OCI-LY3 (cell line): ENCODE results near the gene MGMT.

Experiments
- H2AFZ ChIP-seq: fragments of 200-600, 300-600 bp; shearing (Covaris generic); 2 replicates; pipeline ENCODE4 v1.6.0; 2014; ENCODE audit warnings: antibody characterized with exemption, low read depth, low read length
- H3K27ac ChIP-seq: fragments of 200-600, 300-600 bp; sonication (generic); 2 replicates; pipeline ENCODE4 v1.5.1; 2014; ENCODE audit warnings: mild to moderate bottlenecking, low read length, moderate library complexity, mixed read lengths
- H3K27me3 ChIP-seq: fragments of 200-600, 300-600 bp; sonication (generic); 2 replicates; pipeline ENCODE4 v1.6.1; 2014; ENCODE audit warnings: low read depth, low read length, mixed read lengths
- H3K36me3 ChIP-seq: fragments of 200-600, 300-600 bp; sonication (generic); replicated peaks from 2 replicates; pipeline ENCODE3; 2014; ENCODE audit warnings: low read depth, low read length, mixed read lengths
- H3K4me1 ChIP-seq: fragments of 300-600, 200-600 bp; sonication (generic); 2 replicates; pipeline ENCODE4 v1.6.1; 2014; ENCODE audit warnings: low read length, mixed read lengths
- H3K4me2 ChIP-seq: fragments of 200-600, 300-600 bp; sonication (generic); 2 replicates; pipeline ENCODE4 v1.6.1; 2014; ENCODE audit warnings: low read length, mixed read lengths
- H3K4me3 ChIP-seq: fragments of 300-600, 200-600 bp; sonication (generic); 2 replicates; pipeline ENCODE4 v1.5.1; 2014; ENCODE audit warnings: antibody characterized with exemption, mild to moderate bottlenecking, low read length, moderate library complexity
- H3K79me2 ChIP-seq: fragments of 300-600, 200-600 bp; shearing (Covaris generic); 2 replicates; pipeline ENCODE4 v1.6.1; 2014; ENCODE audit warnings: mild to moderate bottlenecking, low read length, mixed read lengths
- H3K9ac ChIP-seq: fragments of 300-600, 200-600 bp; shearing (Covaris generic); 2 replicates; pipeline ENCODE4 v1.6.0; 2014; ENCODE audit warnings: mild to moderate bottlenecking, low read length, moderate library complexity
- H3K9me3 ChIP-seq: fragments of 200-600, 300-600 bp; shearing (Covaris generic); 2 replicates; pipeline ENCODE4 v1.6.1; 2014; ENCODE audit warnings: low read length, mixed read lengths; ENCODE audit not compliant: insufficient read depth
- H4K20me1 ChIP-seq: fragments of 200-600, 300-600 bp; sonication (generic); 2 replicates; pipeline ENCODE4 v1.6.1; 2016; ENCODE audit warnings: low read length, mixed read lengths; ENCODE audit not compliant: insufficient read depth
- CTCF ChIP-seq: fragments of 200-600, 300-600 bp; sonication (generic); IDR thresholded peaks from 2 replicates; pipeline ENCODE4 v1.5.1; 2014; ENCODE audit warnings: antibody characterized with exemption, low read length, low read depth
- EZH2phosphoT487 ChIP-seq: fragments of 200-600 bp; shearing (Covaris generic); IDR thresholded peaks from 2 replicates; pipeline ENCODE4 v1.6.1; 2018; ENCODE audit warnings: antibody characterized with exemption, mixed run types, low read depth

The MGMT gene

GRCh38 chr10:129533281-129533680 is 66.2 kb downstream of the MGMT start:
- no peaks in the 10 kb centered on the region for H3K36me3 ChIP-seq
- H3K79me2 ChIP-seq: no peaks in the 10 kb centered on the region
- H4K20me1 ChIP-seq: no peaks in the 10 kb centered on the region
- TF ChIP-seq CTCF: no peak
- TF ChIP-seq EZH2phosphoT487: no peak
- no peak overlapping the region for H3K9ac ChIP-seq
- H3K4me1 ChIP-seq: no peaks in the 10 kb centered on the region
- H3K27me3 ChIP-seq: no peaks in the 10 kb centered on the region
- no peak overlapping the region for H3K27ac ChIP-seq
- no peak overlapping the region for H2AFZ ChIP-seq
- H3K4me3 ChIP-seq: no peak overlapping the region
- no peaks in the 10 kb centered on the region for H3K9me3 ChIP-seq
- no peak overlapping the region for H3K4me2 ChIP-seq

GRCh38 chr10:129534826-129535225 is 67.8 kb downstream of the MGMT start:
- no peak for TF ChIP-seq EZH2phosphoT487
- no peak overlapping the region for H2AFZ ChIP-seq
- H3K4me2 ChIP-seq: no peak overlapping the region
- no peaks in the 10 kb centered on the region for H3K79me2 ChIP-seq
- no peaks in the 10 kb centered on the region for H3K4me1 ChIP-seq
- no peaks in the 10 kb centered on the region for H3K9me3 ChIP-seq
- no peak overlapping the region for H3K9ac ChIP-seq
- no peaks in the 10 kb centered on the region for H4K20me1 ChIP-seq
- H3K27ac ChIP-seq: no peak overlapping the region
- no peaks in the 10 kb centered on the region for H3K27me3 ChIP-seq
- H3K4me3 ChIP-seq: no peak overlapping the region
- no peaks in the 10 kb centered on the region for H3K36me3 ChIP-seq

GRCh38 chr10:129536336-129536735 is 69.3 kb downstream of the MGMT start:
- Histone ChIP-seq H3K27ac (no peak overlapping the region), H3K9me3 (no peaks in the 10 kb centered on the region), H3K36me3 (no peaks in the 10 kb centered on the region), H4K20me1 (no peaks in the 10 kb centered on the region), H3K9ac (no peak overlapping the region), H3K4me3 (no peak overlapping the region), H3K4me1 (no peaks in the 10 kb centered on the region), H3K4me2 (no peak overlapping the region), H3K27me3 (no peaks in the 10 kb centered on the region), H2AFZ (no peak overlapping the region), H3K79me2 (no peaks in the 10 kb centered on the region)
- TF ChIP-seq CTCF: no peak
- TF ChIP-seq EZH2phosphoT487: no peak

- Histone ChIP-seq H3K27ac (no peak overlapping the region), H3K79me2 (no peaks in the 10 kb centered on the region), H4K20me1 (no peaks in the 10 kb centered on the region), H3K4me1 (no peaks in the 10 kb centered on the region), H3K9me3 (no peaks in the 10 kb centered on the region), H3K9ac (no peak overlapping the region), H3K27me3 (no peaks in the 10 kb centered on the region), H2AFZ (no peak overlapping the region), H3K4me2 (no peak overlapping the region), H3K4me3 (no peak overlapping the region), H3K36me3 (no peaks in the 10 kb centered on the region)
- TF ChIP-seq CTCF (no peak), EZH2phosphoT487 (no peak)
Observed at GRCh38 chr10:129537151-129537550, 70.1 kb downstream of the MGMT start.

- H4K20me1 ChIP-seq: no peaks in the 10 kb centered on the region
- no peak for TF ChIP-seq EZH2phosphoT487
- TF ChIP-seq CTCF: no peak
- H3K36me3 ChIP-seq: no peaks in the 10 kb centered on the region
- H3K9me3 ChIP-seq: no peaks in the 10 kb centered on the region
- H2AFZ ChIP-seq: no peak overlapping the region
- no peak overlapping the region for H3K9ac ChIP-seq
- H3K27ac ChIP-seq: no peak overlapping the region
- H3K4me3 ChIP-seq: no peak overlapping the region
- no peaks in the 10 kb centered on the region for H3K4me1 ChIP-seq
- H3K27me3 ChIP-seq: no peaks in the 10 kb centered on the region
- no peak overlapping the region for H3K4me2 ChIP-seq
- H3K79me2 ChIP-seq: no peaks in the 10 kb centered on the region
Observed at GRCh38 chr10:129538236-129538635, 71.2 kb downstream of the MGMT start.
